ENCODE data around the gene ACOX3. TPM values are rescaled to one million over a fixed set of nuclear protein-coding genes. Genes with fewer than 3 reads are reported as not detected.
A peak's percentile ranks its signal among the peaks of the same experiment; 100 is the strongest.

The ACOX3 gene
- polyA plus RNA-seq, 3 donors = 3.8 to 16.8 (median 13.3) TPM

GRCh38 chr4:8322794-8323704 lies 117.5 kb downstream of the ACOX3 start:
- WGBS (ENCODE audit: insufficient coverage) = 94% methylated on average over 3 of the region's 9 CpGs

GRCh38 chr4:8321771-8322170 lies 118.8 kb downstream of the ACOX3 start:
- Histone ChIP-seq H4K20me1 (ENCODE audit: insufficient read depth, low read length) (no peaks in the 10 kb centered on the region), H3K9me3 (replicated peaks in 1 of 2; ENCODE audit: control insufficient read depth in 1 of 2, insufficient read depth in 1 of 2, low read length in 2 of 2) (no peaks in the 10 kb centered on the region), H3K36me3 (replicated peaks in 1 of 2; ENCODE audit: control insufficient read depth in 1 of 2, insufficient read depth in 2 of 2, low read length in 2 of 2) (no peaks in the 10 kb centered on the region), H2AFZ (ENCODE audit: insufficient read depth, low read depth, low read length, poor library complexity, severe bottlenecking) (no peak overlapping the region), H3K9ac (ENCODE audit: insufficient read depth, low read length, poor library complexity, severe bottlenecking) (no peak overlapping the region), H3K4me3 (replicated peaks in 1 of 3; ENCODE audit: low read depth in 2 of 3, low read length in 3 of 3) (no peak overlapping the region), H3K4me1 (ENCODE audit: control insufficient read depth in 1 of 2, insufficient read depth in 2 of 2, low read length in 2 of 2) (no peaks in the 10 kb centered on the region), H3K27me3 (ENCODE audit: control insufficient read depth in 2 of 2, insufficient read depth in 2 of 2, low read length in 2 of 2) (no peaks in the 10 kb centered on the region), H3K27ac (ENCODE audit: low read depth in 1 of 2, low read length in 2 of 2) (no peak overlapping the region), H3K4me2 (replicated peaks; ENCODE audit: extremely low read depth, low read length, poor library complexity, severe bottlenecking) (no peak overlapping the region), H3K79me2 (ENCODE audit: insufficient read depth, low read length) (no peaks in the 10 kb centered on the region)
- Mint-ChIP-seq H3K27me3 (ENCODE audit: low read depth in 3 of 3) (peaks cover 0 to 5% (median 0%) of the 10 kb centered on the region in 3 donors), H3K4me1 (peaks cover 11% of the 10 kb centered on the region), H3K27ac (peak overlapping the region in 1 of 7 donors; percentile 9), H3K9me3 (peaks cover 0 to 5% (median 0%) of the 10 kb centered on the region in 7 donors), H3K4me3 (no peak overlapping the region), H3K36me3 (no peaks in the 10 kb centered on the region)
- TF ChIP-seq, protein P1, sequence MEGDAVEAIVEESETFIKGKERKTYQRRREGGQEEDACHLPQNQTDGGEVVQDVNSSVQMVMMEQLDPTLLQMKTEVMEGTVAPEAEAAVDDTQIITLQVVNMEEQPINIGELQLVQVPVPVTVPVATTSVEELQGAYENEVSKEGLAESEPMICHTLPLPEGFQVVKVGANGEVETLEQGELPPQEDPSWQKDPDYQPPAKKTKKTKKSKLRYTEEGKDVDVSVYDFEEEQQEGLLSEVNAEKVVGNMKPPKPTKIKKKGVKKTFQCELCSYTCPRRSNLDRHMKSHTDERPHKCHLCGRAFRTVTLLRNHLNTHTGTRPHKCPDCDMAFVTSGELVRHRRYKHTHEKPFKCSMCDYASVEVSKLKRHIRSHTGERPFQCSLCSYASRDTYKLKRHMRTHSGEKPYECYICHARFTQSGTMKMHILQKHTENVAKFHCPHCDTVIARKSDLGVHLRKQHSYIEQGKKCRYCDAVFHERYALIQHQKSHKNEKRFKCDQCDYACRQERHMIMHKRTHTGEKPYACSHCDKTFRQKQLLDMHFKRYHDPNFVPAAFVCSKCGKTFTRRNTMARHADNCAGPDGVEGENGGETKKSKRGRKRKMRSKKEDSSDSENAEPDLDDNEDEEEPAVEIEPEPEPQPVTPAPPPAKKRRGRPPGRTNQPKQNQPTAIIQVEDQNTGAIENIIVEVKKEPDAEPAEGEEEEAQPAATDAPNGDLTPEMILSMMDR (IDR thresholded peaks at IDR 0.05) = no peak
- no peak for DNase-seq
- 0% methylated on average over 1 of the region's 5 CpGs for WGBS (ENCODE audit: insufficient coverage)
- intact Hi-C loops (cut with micrococcal nuclease) = no loop called here

More at GRCh38 chr4:8322794-8323704, 117.5 kb downstream of the ACOX3 start:
- no peak for DNase-seq
- H3K4me1 ChIP-seq (ENCODE audit: control insufficient read depth in 1 of 2, insufficient read depth in 2 of 2, low read length in 2 of 2) = no peaks in the 10 kb centered on the region
- Mint-ChIP-seq H3K36me3 (no peaks in the 10 kb centered on the region), H3K27ac (no peak overlapping the region), H3K27me3 (ENCODE audit: low read depth in 3 of 3) (peaks cover 0 to 5% (median 0%) of the 10 kb centered on the region in 3 donors), H3K4me3 (no peak overlapping the region), H3K9me3 (peaks cover 0 to 9% (median 0%) of the 10 kb centered on the region in 7 donors), H3K4me1 (peaks cover 11% of the 10 kb centered on the region)
- no peak overlapping the region for H3K27ac ChIP-seq (ENCODE audit: low read depth in 1 of 2, low read length in 2 of 2)
- no peaks in the 10 kb centered on the region for H3K79me2 ChIP-seq (ENCODE audit: insufficient read depth, low read length)
- H3K4me2 ChIP-seq (replicated peaks; ENCODE audit: extremely low read depth, low read length, poor library complexity, severe bottlenecking) = no peak overlapping the region
- no peaks in the 10 kb centered on the region for H3K27me3 ChIP-seq (ENCODE audit: control insufficient read depth in 2 of 2, insufficient read depth in 2 of 2, low read length in 2 of 2)
- no peaks in the 10 kb centered on the region for H3K36me3 ChIP-seq (replicated peaks in 1 of 2; ENCODE audit: control insufficient read depth in 1 of 2, insufficient read depth in 2 of 2, low read length in 2 of 2)
- H3K9ac ChIP-seq (ENCODE audit: insufficient read depth, low read length, poor library complexity, severe bottlenecking) = no peak overlapping the region
- no peak overlapping the region for H2AFZ ChIP-seq (ENCODE audit: insufficient read depth, low read depth, low read length, poor library complexity, severe bottlenecking)
- TF ChIP-seq, protein P1 (IDR thresholded peaks at IDR 0.05) = no peak
- H3K4me3 ChIP-seq (replicated peaks in 1 of 3; ENCODE audit: low read depth in 2 of 3, low read length in 3 of 3) = no peak overlapping the region
- no peaks in the 10 kb centered on the region for H3K9me3 ChIP-seq (replicated peaks in 1 of 2; ENCODE audit: control insufficient read depth in 1 of 2, insufficient read depth in 1 of 2, low read length in 2 of 2)
- H4K20me1 ChIP-seq (ENCODE audit: insufficient read depth, low read length) = no peaks in the 10 kb centered on the region
- intact Hi-C loops (cut with micrococcal nuclease) = no loop called here
